WTC11 (cell line): Measurements from ENCODE around the gene MAMSTR. TPM values are rescaled to one million over a fixed set of nuclear protein-coding genes. Genes with fewer than 3 reads are reported as not detected.

Experiments used
- ZNF263 ChIP-seq: sonication (generic); formaldehyde crosslinking; IDR thresholded peaks from 2 replicates; pipeline ENCODE4 v1.8.1; 2022; ENCODE audit warnings: low read depth, mild to moderate bottlenecking, moderate library complexity, missing genetic modification reagents
- total RNA-seq: library from RNA; stranded (reverse); gene quantifications from 3 replicates; pipeline ENCODE4 v1.2.3, GENCODE V29; 2021

The MAMSTR gene
- total RNA-seq, 1 experiment from 2014 or later: 1.4 TPM

- TF ChIP-seq ZNF263 (CRISPR knock-in tag): no peak
These were observed 55.9 kb downstream of the MAMSTR start (continued) for GRCh38 chr19:48663667-48664066.

Other genes starting within 250 kb of the MAMSTR start
- 15.9 to 19.4 TPM (median 19.1 TPM) in 3 replicates for gene LMTK3, start 207.9 kb downstream of the MAMSTR start, total RNA-seq
- 0.96 to 2.1 TPM (median 1.3 TPM) in 3 replicates for gene SULT2B1, start 167.6 kb downstream of the MAMSTR start, total RNA-seq
- not detected in 3 replicates for gene SPACA4, start 113.0 kb downstream of the MAMSTR start, total RNA-seq
- gene FAM83E, start 104.6 kb downstream of the MAMSTR start, total RNA-seq: 6.6 to 8.8 TPM (median 6.8 TPM) in 3 replicates
- 1,712 to 1,987 TPM (median 1,909 TPM) in 3 replicates for gene RPL18, start 100.5 kb downstream of the MAMSTR start, total RNA-seq
- gene SPHK2, start 100.2 kb downstream of the MAMSTR start, total RNA-seq: 46.7 to 64.6 TPM (median 48.4 TPM) in 3 replicates
- gene DBP, start 82.3 kb downstream of the MAMSTR start, total RNA-seq: 10.5 to 12.0 TPM (median 11.4 TPM) in 3 replicates
- gene CA11, start 73.5 kb downstream of the MAMSTR start, total RNA-seq: 41.4 to 53.7 TPM (median 47.5 TPM) in 3 replicates
- 0.28 to 0.39 TPM (median 0.37 TPM) in 3 replicates for gene NTN5, start 46.7 kb downstream of the MAMSTR start, total RNA-seq
- 5.9 to 6.8 TPM (median 6.5 TPM) in 3 replicates for gene FUT2, start 23.8 kb downstream of the MAMSTR start, total RNA-seq
- 4.4 to 5.4 TPM (median 5.2 TPM) in 3 replicates for gene RASIP1, start 20.9 kb upstream of the MAMSTR start, total RNA-seq
- 1.3 to 2.2 TPM (median 1.3 TPM) in 3 replicates for gene IZUMO1, start 27.2 kb upstream of the MAMSTR start, total RNA-seq
- 9.9 to 11.5 TPM (median 10.1 TPM) in 3 replicates for gene FUT1, start 32.9 kb upstream of the MAMSTR start, total RNA-seq
- 0.21 to 0.44 TPM (median 0.26 TPM) in 3 replicates for gene FGF21, start 35.8 kb upstream of the MAMSTR start, total RNA-seq
- gene BCAT2, start 91.3 kb upstream of the MAMSTR start, total RNA-seq: 38.7 to 48.5 TPM (median 47.7 TPM) in 3 replicates
- 11.4 to 18.2 TPM (median 17.0 TPM) in 3 replicates for gene HSD17B14, start 116.8 kb upstream of the MAMSTR start, total RNA-seq
- 14.8 to 17.7 TPM (median 16.8 TPM) in 3 replicates for gene PLEKHA4, start 148.9 kb upstream of the MAMSTR start, total RNA-seq
- 17.0 to 19.5 TPM (median 17.9 TPM) in 3 replicates for gene PPP1R15A, start 152.7 kb upstream of the MAMSTR start, total RNA-seq
- gene TULP2, start 179.0 kb upstream of the MAMSTR start, total RNA-seq: 3.1 to 5.6 TPM (median 3.9 TPM) in 3 replicates
- gene NUCB1, start 180.6 kb upstream of the MAMSTR start, total RNA-seq: 145 to 153 TPM (median 149 TPM) in 3 replicates
- 3.0 to 3.4 TPM (median 3.1 TPM) in 3 replicates for gene DHDH, start 214.0 kb upstream of the MAMSTR start, total RNA-seq
- 346 to 387 TPM (median 351 TPM) in 3 replicates for gene BAX, start 235.2 kb upstream of the MAMSTR start, total RNA-seq
- 1,061 to 1,225 TPM (median 1,202 TPM) in 3 replicates for gene FTL, start 245.6 kb upstream of the MAMSTR start, total RNA-seq